ENCODE data around the gene CIP2A.
"Not testable (repeated sequence)": the region's sequence is repeated elsewhere in the genome, so short reads cannot be mapped to it uniquely, and the experiment has no call there.

CIP2A gene

GRCh38 chr3:108589081-108589997 is at the start of gene CIP2A, which contains the start of gene DZIP3:
CIP2A (minus strand) TSS chr3:108589438; CDS start chr3:108589375, 63 bp downstream.
DZIP3 (plus strand) TSS chr3:108589722; CDS start chr3:108605407, 15,685 bp downstream.
- peak; percentile 89 for DNase-seq (ENCODE audit: low read depth)

GRCh38 chr3:108629974-108630373 is 40.7 kb upstream of the CIP2A start:
- DNase-seq (ENCODE audit: low read depth) = no peak

- no peak for DNase-seq (ENCODE audit: low read depth)
Observed at GRCh38 chr3:108623504-108623903, 34.3 kb upstream of the CIP2A start.

GRCh38 chr3:108620250-108620649 is 31.0 kb upstream of the CIP2A start:
- no peak for DNase-seq (ENCODE audit: low read depth)

- DNase-seq (ENCODE audit: low read depth) = not testable (repeated sequence)
Observed at GRCh38 chr3:108616090-108616489, 26.9 kb upstream of the CIP2A start.

GRCh38 chr3:108610651-108611050 is 21.4 kb upstream of the CIP2A start:
- no peak for DNase-seq (ENCODE audit: low read depth)

GRCh38 chr3:108608750-108609149 is 19.5 kb upstream of the CIP2A start:
- DNase-seq (ENCODE audit: low read depth) = no peak

GRCh38 chr3:108605491-108605890 is 16.3 kb upstream of the CIP2A start:
- DNase-seq (ENCODE audit: low read depth) = no peak

GRCh38 chr3:108605028-108605427 is 15.8 kb upstream of the CIP2A start:
- no peak for DNase-seq (ENCODE audit: low read depth)

- no peak for DNase-seq (ENCODE audit: low read depth)
Observed at GRCh38 chr3:108603691-108604090, 14.5 kb upstream of the CIP2A start.

- no peak for DNase-seq (ENCODE audit: low read depth)
Observed at GRCh38 chr3:108602935-108603294, 13.7 kb upstream of the CIP2A start.

- no peak for DNase-seq (ENCODE audit: low read depth)
Observed at GRCh38 chr3:108602249-108602934, 13.2 kb upstream of the CIP2A start.

GRCh38 chr3:108599677-108600409 is 10.6 kb upstream of the CIP2A start:
- no peak for DNase-seq (ENCODE audit: low read depth)

- no peak for DNase-seq (ENCODE audit: low read depth)
Observed at GRCh38 chr3:108598375-108598774, 9.1 kb upstream of the CIP2A start.

GRCh38 chr3:108595321-108595720 is 6.1 kb upstream of the CIP2A start:
- no peak for DNase-seq (ENCODE audit: low read depth)

- no peak for DNase-seq (ENCODE audit: low read depth)
Observed at GRCh38 chr3:108590460-108590859, 1.2 kb upstream of the CIP2A start.

- no peak for DNase-seq (ENCODE audit: low read depth)
Observed at GRCh38 chr3:108589998-108590323, 723 bp upstream of the CIP2A start.

GRCh38 chr3:108588601-108589000 is 637 bp downstream of the CIP2A start:
- no peak for DNase-seq (ENCODE audit: low read depth)

- DNase-seq (ENCODE audit: low read depth) = no peak
Observed at GRCh38 chr3:108578064-108578463, 11.2 kb downstream of the CIP2A start.

GRCh38 chr3:108569336-108569735 is 19.9 kb downstream of the CIP2A start:
- no peak for DNase-seq (ENCODE audit: low read depth)

- no peak for DNase-seq (ENCODE audit: low read depth)
Observed at GRCh38 chr3:108566599-108566998, 22.6 kb downstream of the CIP2A start.

GRCh38 chr3:108565506-108565905 is 23.7 kb downstream of the CIP2A start:
- DNase-seq (ENCODE audit: low read depth) = no peak

- DNase-seq (ENCODE audit: low read depth) = no peak
Observed at GRCh38 chr3:108564564-108564963, 24.7 kb downstream of the CIP2A start.

All from fibroblast of the conjunctiva (primary cell).